SH-SY5Y (cell line): ENCODE results near the gene GGTLC2.

Source experiments
- GATA2 ChIP-seq: IDR thresholded peaks from 2 replicates; pipeline ENCODE4 v1.6.1; 2011; ENCODE audit warnings: mild to moderate bottlenecking, low read depth, low read length
- GATA3 ChIP-seq: IDR thresholded peaks from 2 replicates; pipeline ENCODE4 v1.6.1; 2011; ENCODE audit warnings: low read depth, mild to moderate bottlenecking, low read length, moderate library complexity

The GGTLC2 gene

GRCh38 chr22:22674467-22674866 is 30.1 kb downstream of the GGTLC2 start:
- no peak for TF ChIP-seq GATA2
- TF ChIP-seq GATA3 = no peak

- no peak for TF ChIP-seq GATA3
- no peak for TF ChIP-seq GATA2
These were observed 34.6 kb downstream of the GGTLC2 start for GRCh38 chr22:22678970-22679369.

GRCh38 chr22:22680396-22680795 is 36.0 kb downstream of the GGTLC2 start:
- no peak for TF ChIP-seq GATA2
- no peak for TF ChIP-seq GATA3

GRCh38 chr22:22681221-22681739 is 36.9 kb downstream of the GGTLC2 start:
- TF ChIP-seq GATA2 (no peak), GATA3 (no peak)

- TF ChIP-seq GATA3 (no peak), GATA2 (no peak)
These were observed 37.8 kb downstream of the GGTLC2 start for GRCh38 chr22:22682196-22682595.

- TF ChIP-seq GATA3 (no peak), GATA2 (no peak)
These were observed 38.6 kb downstream of the GGTLC2 start for GRCh38 chr22:22682807-22683667.

DNA sequence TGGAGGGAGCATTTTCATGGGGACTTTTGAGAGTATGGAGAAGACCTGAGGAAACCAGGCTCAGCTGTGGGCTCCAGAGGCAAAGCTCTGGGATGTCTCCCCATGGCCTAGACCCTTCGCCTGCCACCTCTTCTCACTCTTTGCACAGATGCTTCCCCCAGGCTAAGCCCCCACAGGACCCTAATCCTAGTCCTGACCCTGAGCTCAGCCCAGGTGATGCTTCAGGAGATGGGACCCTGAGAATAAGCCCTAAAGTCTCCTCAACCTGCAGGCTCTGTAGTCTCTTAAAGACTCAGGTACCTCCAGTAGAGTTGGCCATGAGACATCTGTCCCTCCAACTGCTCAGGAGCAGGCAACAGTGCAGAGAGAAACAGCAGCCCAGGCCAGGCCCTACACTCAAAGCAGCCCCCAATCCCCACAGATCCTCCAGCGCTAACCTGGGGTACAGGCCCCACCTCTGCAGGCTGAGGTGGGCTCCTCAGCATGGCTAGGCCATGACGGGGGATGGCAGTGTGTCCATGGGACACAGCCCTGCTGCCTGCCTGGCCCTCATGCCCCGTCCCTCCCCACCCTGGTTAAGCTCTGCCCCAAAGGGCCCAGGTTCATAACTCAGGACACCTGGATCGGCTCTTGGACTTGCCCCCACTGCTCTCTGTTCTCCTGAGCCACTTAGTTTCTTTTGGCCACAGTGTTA is 39.4 kb downstream of the GGTLC2 start:
- TF ChIP-seq GATA2 (no peak), GATA3 (no peak)

DNA sequence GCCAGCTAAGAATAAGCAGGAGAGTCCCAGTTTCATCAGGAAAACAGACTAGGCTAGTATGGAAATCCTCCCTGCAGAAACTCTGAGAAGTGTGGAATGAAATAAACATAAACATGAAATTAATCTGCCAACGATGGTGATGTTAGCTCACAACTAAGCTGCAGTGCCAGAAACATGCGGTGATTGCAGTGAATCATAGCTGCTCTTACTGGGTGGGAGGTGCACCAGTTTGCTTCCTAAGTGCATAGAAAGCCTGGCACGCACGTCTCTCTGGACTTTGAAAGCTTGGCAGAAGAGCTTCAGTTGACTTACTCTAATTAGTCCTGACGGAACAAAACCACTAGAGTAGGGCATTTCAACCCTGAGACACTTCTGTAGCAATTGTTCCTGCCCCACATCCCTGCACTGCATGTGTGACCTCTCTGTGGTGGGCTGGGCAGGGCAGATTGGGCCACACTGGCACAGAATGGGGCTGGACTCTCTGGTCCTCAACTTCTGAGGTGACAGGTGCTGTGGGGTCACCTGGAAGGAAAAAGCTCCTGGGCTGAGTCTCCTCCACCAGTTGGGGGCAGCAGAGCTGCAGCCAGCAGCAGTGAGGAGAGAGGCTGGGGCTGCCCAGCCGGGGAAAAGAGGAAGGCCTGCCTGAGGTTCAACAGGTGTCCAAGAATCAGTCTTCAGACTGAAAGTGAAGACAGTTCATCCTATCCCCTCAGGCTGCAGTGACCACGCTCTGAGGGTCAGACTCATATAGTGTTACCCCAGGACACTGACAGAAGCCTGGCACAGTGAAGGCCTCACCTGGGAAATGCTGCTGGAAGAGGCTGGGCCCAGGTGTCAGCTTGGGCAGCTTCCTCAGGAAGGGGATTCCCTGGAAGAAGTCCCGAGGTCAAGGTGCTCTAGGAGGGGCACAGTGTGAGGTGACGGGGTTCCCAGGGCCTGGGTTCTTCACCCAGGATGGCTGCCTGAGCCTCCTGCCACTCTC is 40.5 kb downstream of the GGTLC2 start:
- TF ChIP-seq GATA3 = no peak
- TF ChIP-seq GATA2 = no peak

- TF ChIP-seq GATA3 (no peak), GATA2 (no peak)
These were observed 41.2 kb downstream of the GGTLC2 start for GRCh38 chr22:22685586-22685985.

- TF ChIP-seq GATA3 (no peak), GATA2 (no peak)
These were observed 43.5 kb downstream of the GGTLC2 start for GRCh38 chr22:22687638-22688500.

- no peak for TF ChIP-seq GATA3
- no peak for TF ChIP-seq GATA2
These were observed 45.4 kb downstream of the GGTLC2 start for GRCh38 chr22:22689621-22690345.

- TF ChIP-seq GATA2 (no peak), GATA3 (no peak)
These were observed 46.6 kb downstream of the GGTLC2 start for GRCh38 chr22:22691055-22691454.
